GM10266 (cell line): ENCODE measurements around the gene JAGN1.

Source experiments
- DNase-seq: peaks from one replicate; pipeline ENCODE4 v3.0.0; 2012; ENCODE audit errors: extremely low spot score
- TF ChIP-seq, protein P1 (sequence below): IDR thresholded peaks from 2 replicates; pipeline ENCODE4 v1.5.1; 2012; ENCODE audit warnings: mild to moderate bottlenecking, low read depth; ENCODE audit not compliant: control insufficient read depth, insufficient read depth; ENCODE audit errors: missing control alignments

The JAGN1 gene

DNA sequence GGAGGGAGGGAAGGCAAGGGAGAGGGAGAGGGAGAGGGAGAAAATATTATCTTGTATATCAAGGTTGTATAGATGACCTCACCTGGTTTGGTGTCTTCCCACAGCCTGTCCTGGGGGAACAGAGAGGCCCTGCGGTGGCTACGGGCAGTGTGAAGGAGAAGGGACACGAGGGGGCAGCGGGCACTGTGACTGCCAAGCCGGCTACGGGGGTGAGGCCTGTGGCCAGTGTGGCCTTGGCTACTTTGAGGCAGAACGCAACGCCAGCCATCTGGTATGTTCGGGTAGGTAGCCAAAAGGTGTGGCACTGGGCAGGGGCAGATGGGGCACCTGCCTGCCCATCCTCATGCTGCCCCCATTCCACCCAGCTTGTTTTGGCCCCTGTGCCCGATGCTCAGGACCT, 50.3 kb downstream of the JAGN1 start:
- no peak for DNase-seq
- TF ChIP-seq, protein P1, sequence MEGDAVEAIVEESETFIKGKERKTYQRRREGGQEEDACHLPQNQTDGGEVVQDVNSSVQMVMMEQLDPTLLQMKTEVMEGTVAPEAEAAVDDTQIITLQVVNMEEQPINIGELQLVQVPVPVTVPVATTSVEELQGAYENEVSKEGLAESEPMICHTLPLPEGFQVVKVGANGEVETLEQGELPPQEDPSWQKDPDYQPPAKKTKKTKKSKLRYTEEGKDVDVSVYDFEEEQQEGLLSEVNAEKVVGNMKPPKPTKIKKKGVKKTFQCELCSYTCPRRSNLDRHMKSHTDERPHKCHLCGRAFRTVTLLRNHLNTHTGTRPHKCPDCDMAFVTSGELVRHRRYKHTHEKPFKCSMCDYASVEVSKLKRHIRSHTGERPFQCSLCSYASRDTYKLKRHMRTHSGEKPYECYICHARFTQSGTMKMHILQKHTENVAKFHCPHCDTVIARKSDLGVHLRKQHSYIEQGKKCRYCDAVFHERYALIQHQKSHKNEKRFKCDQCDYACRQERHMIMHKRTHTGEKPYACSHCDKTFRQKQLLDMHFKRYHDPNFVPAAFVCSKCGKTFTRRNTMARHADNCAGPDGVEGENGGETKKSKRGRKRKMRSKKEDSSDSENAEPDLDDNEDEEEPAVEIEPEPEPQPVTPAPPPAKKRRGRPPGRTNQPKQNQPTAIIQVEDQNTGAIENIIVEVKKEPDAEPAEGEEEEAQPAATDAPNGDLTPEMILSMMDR = no peak

DNA sequence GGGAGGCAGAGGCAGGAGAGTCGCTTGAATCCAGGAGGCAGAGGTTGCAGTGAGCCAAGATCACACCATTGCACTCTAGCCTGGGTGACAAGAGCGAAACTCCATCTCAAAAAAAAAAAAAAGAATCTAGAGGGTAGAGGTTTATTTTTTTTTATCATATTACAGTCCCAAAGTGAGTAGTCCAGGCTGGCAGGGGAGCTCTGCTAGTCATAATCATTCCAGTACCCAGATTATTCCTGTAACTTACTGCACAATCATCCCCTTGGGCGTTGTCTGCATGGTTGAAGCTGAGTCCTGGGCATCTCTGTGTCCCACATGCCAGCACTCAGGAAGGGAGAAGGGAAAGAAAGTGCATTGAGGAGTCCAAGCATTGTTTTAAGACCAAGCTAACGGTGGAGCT, 51.8 kb downstream of the JAGN1 start:
- no peak for DNase-seq
- TF ChIP-seq, protein P1 = no peak

DNA sequence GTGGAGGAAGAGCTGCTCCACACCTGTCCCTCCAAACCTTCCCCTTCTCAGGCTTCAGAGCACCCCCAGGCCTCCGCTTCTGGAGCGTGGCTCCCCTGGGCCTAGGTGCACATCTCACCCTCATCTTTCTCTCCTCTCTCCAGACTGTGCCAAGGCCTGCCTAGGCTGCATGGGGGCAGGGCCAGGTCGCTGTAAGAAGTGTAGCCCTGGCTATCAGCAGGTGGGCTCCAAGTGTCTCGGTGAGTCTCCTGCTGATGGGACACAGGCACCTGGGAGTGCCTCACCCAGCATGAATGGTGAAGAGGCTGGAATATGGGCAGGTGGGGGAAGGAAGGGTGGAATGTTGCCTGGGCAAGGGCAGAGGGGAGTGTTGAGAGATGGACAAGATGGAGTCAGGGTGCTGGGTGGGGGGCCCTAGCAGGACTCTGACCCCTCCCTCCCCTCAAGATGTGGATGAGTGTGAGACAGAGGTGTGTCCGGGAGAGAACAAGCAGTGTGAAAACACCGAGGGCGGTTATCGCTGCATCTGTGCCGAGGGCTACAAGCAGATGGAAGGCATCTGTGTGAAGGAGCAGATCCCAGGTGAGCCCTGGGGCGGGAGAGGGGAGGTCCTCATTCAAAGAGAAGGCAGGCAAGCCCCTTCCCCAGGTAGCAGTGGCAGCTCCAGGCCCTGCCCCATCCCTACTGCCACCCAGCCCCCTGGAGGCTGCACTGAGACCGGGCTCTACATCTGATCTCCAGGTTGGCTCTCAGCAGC, 52.7 kb downstream of the JAGN1 start:
- DNase-seq = no peak
- TF ChIP-seq, protein P1 = no peak
